Skeletal muscle tissue (tissue), 4 donors: ENCODE data around the gene SF3B5. TPM values are rescaled to one million over a fixed set of nuclear protein-coding genes. Genes with fewer than 3 reads are reported as not detected.

Experiments used
- H3K27ac ChIP-seq: one replicate; pipeline ENCODE4 v1.7.0; 2013; ENCODE audit warnings: mild to moderate bottlenecking, low read depth, low read length, inconsistent platforms
- H3K27me3 ChIP-seq, 3 donors: one replicate each; pipeline ENCODE4 v1.7.0; 2013; ENCODE audit warnings: low read length in 3 of 3; ENCODE audit not compliant: control insufficient read depth in 3 of 3, insufficient read depth in 3 of 3
- H3K36me3 ChIP-seq, 3 donors: one replicate each; pipeline ENCODE4 v1.7.0; 2013; ENCODE audit warnings: low read length in 3 of 3; ENCODE audit not compliant: control insufficient read depth in 3 of 3, insufficient read depth in 3 of 3
- H3K4me1 ChIP-seq, 3 donors: one replicate each; pipeline ENCODE4 v1.7.0; 2013; ENCODE audit warnings: low read length in 3 of 3, mild to moderate bottlenecking in 3 of 3; ENCODE audit not compliant: control insufficient read depth in 3 of 3, insufficient read depth in 3 of 3
- H3K4me3 ChIP-seq, 3 donors: one replicate each; pipeline ENCODE4 v1.7.0; 2013; ENCODE audit warnings: low read length in 3 of 3
- H3K9ac ChIP-seq, 3 donors: one replicate each; pipeline ENCODE4 v1.7.0; 2013; ENCODE audit warnings: low read length in 3 of 3, mild to moderate bottlenecking in 3 of 3, moderate library complexity in 2 of 3, low read depth in 1 of 3
- H3K9me3 ChIP-seq, 3 donors: one replicate each; pipeline ENCODE4 v1.7.0; 2013; ENCODE audit warnings: low read length in 3 of 3; ENCODE audit not compliant: control insufficient read depth in 3 of 3
- total RNA-seq: library from RNA; depleted of rRNA; stranded (reverse); fragments of >200 nt; gene quantifications from one replicate; pipeline ENCODE4 v1.2.3, GENCODE V29; 2014
- donor health status: Osteomylitis.

SF3B5 gene
- total RNA-seq = 71.5 TPM

- H3K9ac ChIP-seq = peak within 1 kb of the TSS; percentile 90 to 98 (median 97)
- peaks cover 0 to 3% (median 0%) of the 10 kb centered on the region in 3 donors for H3K36me3 ChIP-seq
- no peaks in the 10 kb centered on the region for H3K27me3 ChIP-seq
- no peaks in the 10 kb centered on the region for H3K9me3 ChIP-seq
- peak within 1 kb of the TSS; percentile 97 to 100 (median 100) for H3K4me3 ChIP-seq
- peak within 1 kb of the TSS; percentile 77 for H3K27ac ChIP-seq
- H3K4me1 ChIP-seq = peaks cover 16 to 26% (median 20%) of the 10 kb centered on the region in 3 donors
These were observed at the start of gene SF3B5 for GRCh38 chr6:144095134-144096002. TSS of gene SF3B5 (minus strand) at chr6:144095573. CDS start at chr6:144095497, 76 bp downstream.

- H3K27ac ChIP-seq = no peak overlapping the region
- H3K9me3 ChIP-seq = no peaks in the 10 kb centered on the region
- H3K4me1 ChIP-seq = peaks cover 0 to 8% (median 4%) of the 10 kb centered on the region in 3 donors
- no peaks in the 10 kb centered on the region for H3K36me3 ChIP-seq
- no peak overlapping the region for H3K4me3 ChIP-seq
- H3K9ac ChIP-seq = no peak overlapping the region
- peaks cover 0 to 11% (median 9%) of the 10 kb centered on the region in 3 donors for H3K27me3 ChIP-seq
These were observed 49.6 kb upstream of the SF3B5 start for GRCh38 chr6:144144996-144145395.

- no peaks in the 10 kb centered on the region for H3K4me1 ChIP-seq
- H3K27ac ChIP-seq = no peak overlapping the region
- peaks cover 0 to 2% (median 0%) of the 10 kb centered on the region in 3 donors for H3K27me3 ChIP-seq
- no peaks in the 10 kb centered on the region for H3K36me3 ChIP-seq
- H3K9me3 ChIP-seq = no peaks in the 10 kb centered on the region
- no peak overlapping the region for H3K4me3 ChIP-seq
- no peak overlapping the region for H3K9ac ChIP-seq
These were observed 48.5 kb upstream of the SF3B5 start for GRCh38 chr6:144143878-144144277.

GRCh38 chr6:144143106-144143505 is 47.7 kb upstream of the SF3B5 start:
- Histone ChIP-seq H3K4me3 (no peak overlapping the region), H3K4me1 (no peaks in the 10 kb centered on the region), H3K27me3 (no peaks in the 10 kb centered on the region), H3K9ac (no peak overlapping the region), H3K27ac (no peak overlapping the region), H3K9me3 (no peaks in the 10 kb centered on the region), H3K36me3 (no peaks in the 10 kb centered on the region)

GRCh38 chr6:144141470-144141869 is 46.1 kb upstream of the SF3B5 start:
- H3K9ac ChIP-seq = no peak overlapping the region
- H3K27me3 ChIP-seq = no peaks in the 10 kb centered on the region
- H3K4me3 ChIP-seq = no peak overlapping the region
- H3K27ac ChIP-seq = no peak overlapping the region
- H3K36me3 ChIP-seq = no peaks in the 10 kb centered on the region
- H3K9me3 ChIP-seq = no peaks in the 10 kb centered on the region
- no peaks in the 10 kb centered on the region for H3K4me1 ChIP-seq

- Histone ChIP-seq H3K36me3 (no peaks in the 10 kb centered on the region), H3K4me3 (no peak overlapping the region), H3K27ac (no peak overlapping the region), H3K9me3 (no peaks in the 10 kb centered on the region), H3K27me3 (no peaks in the 10 kb centered on the region), H3K9ac (no peak overlapping the region), H3K4me1 (no peaks in the 10 kb centered on the region)
These were observed 45.5 kb upstream of the SF3B5 start for GRCh38 chr6:144140867-144141266.

GRCh38 chr6:144139817-144140216 is 44.4 kb upstream of the SF3B5 start:
- H3K4me3 ChIP-seq = no peak overlapping the region
- H3K27ac ChIP-seq = no peak overlapping the region
- H3K36me3 ChIP-seq = no peaks in the 10 kb centered on the region
- no peaks in the 10 kb centered on the region for H3K4me1 ChIP-seq
- no peaks in the 10 kb centered on the region for H3K27me3 ChIP-seq
- no peaks in the 10 kb centered on the region for H3K9me3 ChIP-seq
- H3K9ac ChIP-seq = no peak overlapping the region

- Histone ChIP-seq H3K9ac (no peak overlapping the region), H3K36me3 (no peaks in the 10 kb centered on the region), H3K27ac (no peak overlapping the region), H3K4me3 (no peak overlapping the region), H3K4me1 (no peaks in the 10 kb centered on the region), H3K27me3 (no peaks in the 10 kb centered on the region), H3K9me3 (no peaks in the 10 kb centered on the region)
These were observed 43.2 kb upstream of the SF3B5 start for GRCh38 chr6:144138542-144138941.

- Histone ChIP-seq H3K27me3 (no peaks in the 10 kb centered on the region), H3K4me1 (no peaks in the 10 kb centered on the region), H3K9ac (no peak overlapping the region), H3K4me3 (no peak overlapping the region), H3K27ac (no peak overlapping the region), H3K9me3 (no peaks in the 10 kb centered on the region), H3K36me3 (no peaks in the 10 kb centered on the region)
These were observed 39.4 kb upstream of the SF3B5 start for GRCh38 chr6:144134737-144135136.

GRCh38 chr6:144134176-144134575 is 38.8 kb upstream of the SF3B5 start:
- Histone ChIP-seq H3K4me1 (no peaks in the 10 kb centered on the region), H3K36me3 (no peaks in the 10 kb centered on the region), H3K9ac (no peak overlapping the region), H3K4me3 (no peak overlapping the region), H3K27ac (no peak overlapping the region), H3K27me3 (no peaks in the 10 kb centered on the region), H3K9me3 (no peaks in the 10 kb centered on the region)
